Ovary (tissue), 9 donors: ENCODE data around the gene DNHD1. TPM values are rescaled to one million over a fixed set of nuclear protein-coding genes. Genes with fewer than 3 reads are reported as not detected.

ENCODE experiments used
- DNase-seq, 5 donors: peaks; one replicate each; pipeline ENCODE4 v3.0.0-alpha.2; 2019 to 2020
- H3K27ac ChIP-seq, 2 donors: fragments of 200-600 bp; one replicate each; pipeline versions ENCODE4 v1.5.1 to v1.8.0; 2019 to 2022
- H3K27me3 ChIP-seq: fragments of 200-600 bp; one replicate; pipeline ENCODE4 v1.8.0; 2022
- H3K36me3 ChIP-seq: fragments of 200-600 bp; sonication (generic); one replicate; pipeline ENCODE4 v1.5.1; 2019
- H3K4me1 ChIP-seq: one replicate; pipeline ENCODE4 v1.8.1; 2013; ENCODE audit warnings: mild to moderate bottlenecking, moderate library complexity; ENCODE audit not compliant: insufficient read depth
- H3K4me3 ChIP-seq: fragments of 200-600 bp; sonication (generic); one replicate; pipeline ENCODE4 v1.5.1; 2017
- H3K9me3 ChIP-seq, 2 donors: fragments of 200-600 bp in 1 of 2; sonication (generic) in 1 of 2; one replicate each; pipeline versions ENCODE4 v1.5.1 to v1.8.1; 2013 to 2019; ENCODE audit warnings: mild to moderate bottlenecking in 1 of 2, moderate library complexity in 1 of 2
- EP300 ChIP-seq: sonication (generic); formaldehyde crosslinking; IDR thresholded peaks from one replicate; pipeline ENCODE4 v1.6.1; 2017; ENCODE audit warnings: antibody characterized with exemption
- POLR2A ChIP-seq: fragments of 450-650 bp; IDR thresholded peaks from one replicate; pipeline ENCODE4 v1.6.1; 2017; ENCODE audit warnings: antibody characterized with exemption, mild to moderate bottlenecking, moderate library complexity
- WGBS, 3 donors: extraction: QIAGEN DNeasy Blood & Tissue Kit in 1 of 3; methylation state at CpG; one replicate each; pipeline versions ENCODE4 v1.1.5 to v1.1.7; 2013 to 2017; 5-methylcytosine and 5-hydroxymethylcytosine counted together
- intact Hi-C, 4 donors: fragments of 100-400 bp; cut with DNase I; formaldehyde crosslinking; loops; one replicate each; pipeline versions ENCODE4 v1.11.0 to v1.15.1; 2022 to 2023
- polyA plus RNA-seq, 2 donors: library from polyadenylated mRNA; stranded (reverse); fragments of 200-250 nt in 1 of 2; fragments of 350-450 nt in 1 of 2; fragmentation: Illumina TruSeq in 1 of 2; extraction: RNeasy Lipid Tissue Mini Kit (QIAGEN cat#74804) in 1 of 2; gene quantifications; one replicate each; pipeline ENCODE4 v1.2.3, GENCODE V29; 2013 to 2014
- total RNA-seq, 7 donors: library from RNA; depleted of rRNA in 2 of 7; stranded (reverse); fragments of >200 nt in 2 of 7; fragmentation: NEBNext Ultra II Directional in 3 of 7; extraction: Animal tissue kit (Norgen Biotek cat#: 25700) in 3 of 7; gene quantifications; one replicate each; pipeline versions ENCODE4 v1.1.0 to v1.2.4, GENCODE V29; 2016 to 2023
- TF ChIP-seq, protein P1 (sequence below), 3 donors: fragments of 450-650 bp in 2 of 3; fragments of 200-600 bp in 1 of 3; IDR thresholded peaks; one replicate each; pipeline versions ENCODE4 v1.5.1 to v1.8.0; 2016 to 2022; ENCODE audit warnings: antibody characterized with exemption in 3 of 3, mild to moderate bottlenecking in 1 of 3
- donor health status: DM: no; HTN: no; CAD: no; lungs with moderate emphysema.
- donor health status: DM: no; HTN: no; CAD: no.
- donor health status: Bipolar disorder and iron deficiency.
- donor health status: DM: yes; HTN: yes; CAD: no.
- donor health status: DM: no; HTN: no; CAD: no.
- donor health status: DM: yes; HTN: yes; CAD: no.

The DNHD1 gene
- total and polyA plus RNA-seq, 9 donors: 4.0 to 27.6 (median 9.2) TPM

DNA sequence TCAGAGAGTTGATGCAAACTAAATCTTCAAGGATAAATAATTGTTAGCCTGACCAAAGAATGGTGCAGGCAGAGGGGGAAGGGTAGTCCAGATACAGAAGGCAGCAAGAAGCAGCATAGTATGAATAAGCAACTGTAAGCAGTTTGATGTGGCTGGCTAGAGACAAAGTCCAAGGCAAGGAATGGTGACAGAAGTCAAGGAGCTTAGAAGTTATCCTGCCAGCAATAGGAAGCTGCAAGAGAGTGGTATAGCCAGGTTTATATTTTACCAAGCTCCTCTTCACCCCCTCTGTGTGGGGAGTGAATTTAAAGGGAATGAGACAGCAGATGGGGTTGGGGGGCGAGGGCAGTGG, 38.0 kb upstream of the DNHD1 start:
- Histone ChIP-seq H3K9me3 (no peaks in the 10 kb centered on the region), H3K36me3 (no peaks in the 10 kb centered on the region), H3K27ac (no peak overlapping the region), H3K27me3 (no peaks in the 10 kb centered on the region), H3K4me3 (no peak overlapping the region), H3K4me1 (no peaks in the 10 kb centered on the region)
- no peak for TF ChIP-seq EP300
- TF ChIP-seq, protein P1, sequence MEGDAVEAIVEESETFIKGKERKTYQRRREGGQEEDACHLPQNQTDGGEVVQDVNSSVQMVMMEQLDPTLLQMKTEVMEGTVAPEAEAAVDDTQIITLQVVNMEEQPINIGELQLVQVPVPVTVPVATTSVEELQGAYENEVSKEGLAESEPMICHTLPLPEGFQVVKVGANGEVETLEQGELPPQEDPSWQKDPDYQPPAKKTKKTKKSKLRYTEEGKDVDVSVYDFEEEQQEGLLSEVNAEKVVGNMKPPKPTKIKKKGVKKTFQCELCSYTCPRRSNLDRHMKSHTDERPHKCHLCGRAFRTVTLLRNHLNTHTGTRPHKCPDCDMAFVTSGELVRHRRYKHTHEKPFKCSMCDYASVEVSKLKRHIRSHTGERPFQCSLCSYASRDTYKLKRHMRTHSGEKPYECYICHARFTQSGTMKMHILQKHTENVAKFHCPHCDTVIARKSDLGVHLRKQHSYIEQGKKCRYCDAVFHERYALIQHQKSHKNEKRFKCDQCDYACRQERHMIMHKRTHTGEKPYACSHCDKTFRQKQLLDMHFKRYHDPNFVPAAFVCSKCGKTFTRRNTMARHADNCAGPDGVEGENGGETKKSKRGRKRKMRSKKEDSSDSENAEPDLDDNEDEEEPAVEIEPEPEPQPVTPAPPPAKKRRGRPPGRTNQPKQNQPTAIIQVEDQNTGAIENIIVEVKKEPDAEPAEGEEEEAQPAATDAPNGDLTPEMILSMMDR (IDR thresholded peaks at IDR 0.05): no peak
- intact Hi-C loops: no loop called here
- no peak for DNase-seq
- 89 to 96% (median 90%) methylated on average over 1 of the region's 1 CpG for WGBS, 3 donors

DNA sequence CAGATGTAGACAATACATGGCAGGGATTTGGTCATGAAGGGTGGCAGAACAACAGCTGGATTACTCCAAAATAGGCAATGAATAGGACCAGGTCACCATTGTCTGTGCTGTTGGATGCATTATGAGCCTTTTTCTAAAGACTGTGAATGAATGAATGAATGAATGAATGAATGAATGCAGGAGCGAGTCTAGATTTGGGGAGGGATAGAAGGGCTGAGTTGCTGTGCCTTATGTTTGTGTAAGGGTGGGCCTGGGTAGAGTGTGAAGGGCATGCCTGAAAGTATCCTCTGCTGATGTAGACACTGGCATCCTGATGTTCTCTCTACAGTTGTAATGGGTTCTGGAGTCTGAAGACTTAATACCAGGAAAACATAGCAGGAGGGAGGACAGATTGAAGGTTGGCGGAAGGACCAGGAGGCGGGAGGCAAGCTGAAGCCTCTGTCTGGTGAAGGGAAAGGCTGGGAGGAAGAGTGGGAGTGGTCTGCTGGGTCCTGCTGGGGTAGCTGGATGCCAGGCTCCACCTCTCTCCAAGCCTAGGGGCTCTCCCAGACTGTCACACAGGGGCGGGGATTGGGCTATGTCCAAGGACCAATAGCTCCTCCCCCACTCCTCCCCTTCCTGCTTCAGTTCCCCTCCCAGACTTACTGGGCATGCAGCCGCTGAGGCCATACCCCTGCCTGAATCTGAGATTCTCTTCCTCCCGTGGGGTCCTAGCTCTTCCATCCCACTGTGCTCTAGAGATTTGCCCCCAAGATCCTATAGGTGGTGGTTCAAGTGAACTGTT, 28.2 kb upstream of the DNHD1 start:
- intact Hi-C loops: no loop called here
- H3K27ac ChIP-seq: peak overlapping the region in 1 of 2 donors; percentile 54
- 18 to 26% (median 22%) methylated on average over 6 of the region's 6 CpGs for WGBS, 3 donors

DNA sequence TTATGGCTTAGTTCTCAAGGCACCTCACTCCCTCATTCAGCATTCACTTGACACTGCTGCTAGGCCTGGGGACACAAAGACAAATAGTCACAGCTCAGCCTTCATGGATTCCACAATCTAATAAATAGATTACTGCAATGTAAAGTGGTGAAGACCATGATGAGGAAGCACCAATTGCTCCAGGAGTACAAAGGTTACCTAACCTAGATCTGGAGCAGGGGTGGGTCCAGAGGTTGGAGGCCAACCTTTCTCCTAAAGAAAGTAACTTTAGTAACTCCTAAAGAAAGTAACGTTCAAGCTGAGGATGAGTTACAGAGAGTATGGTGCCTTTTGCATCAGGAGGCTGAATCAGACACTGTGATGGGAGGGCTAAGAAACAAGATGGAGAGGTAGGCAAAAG, 27.5 kb upstream of the DNHD1 start:
- intact Hi-C loops: no loop called here
- Histone ChIP-seq H3K27me3 (no peaks in the 10 kb centered on the region), H3K27ac (peak overlapping the region in 1 of 2 donors; percentile 54), H3K36me3 (no peaks in the 10 kb centered on the region), H3K4me3 (no peak overlapping the region), H3K9me3 (no peaks in the 10 kb centered on the region), H3K4me1 (peaks cover 7% of the 10 kb centered on the region)
- 91 to 97% (median 91%) methylated on average over 1 of the region's 1 CpG for WGBS, 3 donors
- no peak for DNase-seq
- TF ChIP-seq, protein P1 (IDR thresholded peaks at IDR 0.05): no peak
- TF ChIP-seq EP300: no peak
- no peak for TF ChIP-seq POLR2A

More for the DNA sequence above, 28.2 kb upstream of the DNHD1 start:
- H3K9me3 ChIP-seq: no peaks in the 10 kb centered on the region
- H3K4me1 ChIP-seq: peaks cover 7% of the 10 kb centered on the region
- TF ChIP-seq, protein P1 (IDR thresholded peaks at IDR 0.05): no peak
- TF ChIP-seq EP300 (no peak), POLR2A (no peak)
- DNase-seq: peak; percentile 82 to 94 (median 91)
- H3K4me3 ChIP-seq: no peak overlapping the region
- H3K27me3 ChIP-seq: no peaks in the 10 kb centered on the region
- H3K36me3 ChIP-seq: no peaks in the 10 kb centered on the region

DNA sequence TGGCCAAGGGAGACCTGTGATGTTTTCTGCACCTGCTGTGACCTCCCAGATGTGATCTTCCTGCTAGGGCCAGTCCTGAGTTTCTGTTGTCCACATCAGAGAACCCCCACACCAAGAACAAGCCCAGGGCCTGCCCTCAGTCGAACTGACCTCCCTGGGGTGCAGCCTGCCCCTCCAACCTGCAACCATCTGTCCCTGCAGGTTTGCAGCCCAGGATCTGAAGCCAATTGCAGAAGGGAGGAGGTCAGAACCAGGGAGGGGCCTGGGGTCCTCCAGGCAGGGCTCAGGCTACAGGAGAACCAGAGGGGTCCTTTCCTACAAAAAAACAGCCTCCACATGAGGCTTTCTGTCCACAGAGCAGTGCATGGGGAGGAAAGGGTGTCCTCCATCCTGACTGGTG, 24.1 kb upstream of the DNHD1 start:
- 11 to 25% (median 25%) methylated on average over 1 of the region's 1 CpG for WGBS, 3 donors
- H3K4me3 ChIP-seq: peak overlapping the region; percentile 68
- intact Hi-C loops: loop anchor here in 2 of 4 donors (10.0 kb wide), 2 partner anchors 132 to 238 kb away; partner anchors contain the start of genes CNGA4 (in 1 of the 2), FHIP1B (in 1 of the 2), ILK (in 1 of the 2) and RRP8 (in 1 of the 2)
- no peaks in the 10 kb centered on the region for H3K27me3 ChIP-seq
- DNase-seq: peak in 1 of 5 donors; percentile 35
- H3K36me3 ChIP-seq: no peaks in the 10 kb centered on the region
- peaks cover 7% of the 10 kb centered on the region for H3K4me1 ChIP-seq
- TF ChIP-seq, protein P1 (IDR thresholded peaks at IDR 0.05): no peak
- TF ChIP-seq EP300 (no peak), POLR2A (no peak)
- no peak overlapping the region for H3K27ac ChIP-seq
- no peaks in the 10 kb centered on the region for H3K9me3 ChIP-seq
